Activated T-helper 1 cell treated with anti-CD3 and anti-CD28 coated beads, Interleukin-12 subunit alpha, Interleukin-12 subunit beta, Interleukin-2, Interleukin-4 antibody, amounts not matched to agents 30 ng/mL and 10 ng/mL and 1 ng/mL, durations not matched to agents 14 hours and 24 hours and 36 hours (primary cell): Measurements from ENCODE around the gene TMED1. TPM values are rescaled to one million over a fixed set of nuclear protein-coding genes. Genes with fewer than 3 reads are reported as not detected.
A peak's percentile ranks its signal among the peaks of the same experiment; 100 is the strongest.

Source experiments
- DNase-seq: peaks from one replicate; pipeline ENCODE4 v3.0.0; 2021; ENCODE audit warnings: low spot score
- H3K27ac Mint-ChIP-seq: one replicate; pipeline ENCODE4 v1.8.0; 2021; ENCODE audit warnings: mild to moderate bottlenecking, mixed read lengths
- H3K27me3 Mint-ChIP-seq: one replicate; pipeline ENCODE4 v1.8.0; 2022; ENCODE audit warnings: mild to moderate bottlenecking, moderate library complexity, mixed read lengths; ENCODE audit not compliant: insufficient read depth
- H3K36me3 Mint-ChIP-seq: one replicate; pipeline ENCODE4 v1.8.0; 2021; ENCODE audit warnings: low read depth, mixed read lengths
- H3K4me1 Mint-ChIP-seq: one replicate; pipeline ENCODE4 v1.8.0; 2021; ENCODE audit warnings: low read depth, mixed read lengths
- H3K4me3 Mint-ChIP-seq: one replicate; pipeline ENCODE4 v1.8.0; 2021; ENCODE audit warnings: mild to moderate bottlenecking, moderate library complexity, mixed read lengths
- H3K9me3 Mint-ChIP-seq: one replicate; pipeline ENCODE4 v1.8.0; 2021; ENCODE audit warnings: mixed read lengths
- intact Hi-C: fragments of 100-400 bp; cut with micrococcal nuclease; formaldehyde crosslinking; loops from one replicate; pipeline ENCODE4 v1.15.1; 2024
- total RNA-seq: library from RNA; stranded (reverse); gene quantifications from 2 replicates; pipeline ENCODE4 v1.2.3, GENCODE V29; 2022

Gene TMED1
- total RNA-seq, 1 donor from 2014 or later = 21.0 TPM

GRCh38 chr19:10808937-10809649 lies 26.9 kb downstream of the TMED1 start:
- Mint-ChIP-seq H3K9me3 (no peaks in the 10 kb centered on the region), H3K36me3 (peaks cover 33% of the 10 kb centered on the region)

GRCh38 chr19:10805758-10806247 lies 30.2 kb downstream of the TMED1 start:
- Mint-ChIP-seq H3K9me3 (no peaks in the 10 kb centered on the region), H3K27ac (no peak overlapping the region), H3K4me1 (peaks cover 17% of the 10 kb centered on the region), H3K36me3 (peaks cover 44% of the 10 kb centered on the region), H3K4me3 (no peak overlapping the region), H3K27me3 (no peaks in the 10 kb centered on the region)
- intact Hi-C loops = no loop called here
- DNase-seq = no peak

More at GRCh38 chr19:10808937-10809649, 26.9 kb downstream of the TMED1 start:
- Mint-ChIP-seq H3K4me3 (no peak overlapping the region), H3K27me3 (no peaks in the 10 kb centered on the region), H3K27ac (peak overlapping the region; percentile 79), H3K4me1 (peaks cover 25% of the 10 kb centered on the region)
- intact Hi-C loops = loop anchor here (1.0 kb wide), 1 partner anchor 12 kb away; no protein-coding TSS in a partner anchor
- peak; percentile 38 for DNase-seq

- H3K9me3 Mint-ChIP-seq = no peaks in the 10 kb centered on the region
- no peak for DNase-seq
- peak overlapping the region; percentile 32 for H3K27ac Mint-ChIP-seq
- H3K4me3 Mint-ChIP-seq = no peak overlapping the region
- peaks cover 44% of the 10 kb centered on the region for H3K36me3 Mint-ChIP-seq
- intact Hi-C loops = no loop called here
- H3K4me1 Mint-ChIP-seq = peaks cover 22% of the 10 kb centered on the region
- no peaks in the 10 kb centered on the region for H3K27me3 Mint-ChIP-seq
These were observed 30.8 kb downstream of the TMED1 start for GRCh38 chr19:10805065-10805757.

- no peak for DNase-seq
- H3K4me3 Mint-ChIP-seq = no peak overlapping the region
- H3K27me3 Mint-ChIP-seq = no peaks in the 10 kb centered on the region
- H3K4me1 Mint-ChIP-seq = peaks cover 25% of the 10 kb centered on the region
- peaks cover 45% of the 10 kb centered on the region for H3K36me3 Mint-ChIP-seq
- H3K27ac Mint-ChIP-seq = peak overlapping the region; percentile 81
- H3K9me3 Mint-ChIP-seq = no peaks in the 10 kb centered on the region
- intact Hi-C loops = no loop called here
These were observed 32.8 kb downstream of the TMED1 start for GRCh38 chr19:10803252-10803651.

- H3K36me3 Mint-ChIP-seq = peaks cover 50% of the 10 kb centered on the region
- H3K9me3 Mint-ChIP-seq = no peaks in the 10 kb centered on the region
- peaks cover 28% of the 10 kb centered on the region for H3K4me1 Mint-ChIP-seq
- H3K27ac Mint-ChIP-seq = peak overlapping the region; percentile 4
- intact Hi-C loops = no loop called here
- H3K27me3 Mint-ChIP-seq = no peaks in the 10 kb centered on the region
- H3K4me3 Mint-ChIP-seq = no peak overlapping the region
- DNase-seq = no peak
These were observed 33.5 kb downstream of the TMED1 start for GRCh38 chr19:10802479-10802878.

GRCh38 chr19:10800488-10800887 lies 35.5 kb downstream of the TMED1 start:
- H3K4me3 Mint-ChIP-seq = no peak overlapping the region
- no peaks in the 10 kb centered on the region for H3K9me3 Mint-ChIP-seq
- H3K4me1 Mint-ChIP-seq = peaks cover 37% of the 10 kb centered on the region
- peaks cover 51% of the 10 kb centered on the region for H3K36me3 Mint-ChIP-seq
- intact Hi-C loops = no loop called here
- DNase-seq = no peak
- H3K27me3 Mint-ChIP-seq = no peaks in the 10 kb centered on the region
- peak overlapping the region; percentile 86 for H3K27ac Mint-ChIP-seq

GRCh38 chr19:10797541-10798256 lies 38.3 kb downstream of the TMED1 start:
- Mint-ChIP-seq H3K27me3 (no peaks in the 10 kb centered on the region), H3K4me3 (peak overlapping the region; percentile 89), H3K27ac (peak overlapping the region; percentile 99), H3K9me3 (no peaks in the 10 kb centered on the region), H3K4me1 (peaks cover 58% of the 10 kb centered on the region), H3K36me3 (peaks cover 48% of the 10 kb centered on the region)
- intact Hi-C loops = loop anchor here (1.0 to 2.0 kb wide), 11 partner anchors 12 to 298 kb away; partner anchors contain the start of genes CARM1, ILF3 and KRI1
- DNase-seq = peak; percentile 92

GRCh38 chr19:10797078-10797477 lies 38.9 kb downstream of the TMED1 start:
- intact Hi-C loops = loop anchor here (1.0 to 2.0 kb wide), 11 partner anchors 12 to 298 kb away; partner anchors contain the start of genes CARM1, ILF3 and KRI1
- H3K27me3 Mint-ChIP-seq = no peaks in the 10 kb centered on the region
- no peak for DNase-seq
- H3K9me3 Mint-ChIP-seq = no peaks in the 10 kb centered on the region
- peaks cover 45% of the 10 kb centered on the region for H3K36me3 Mint-ChIP-seq
- H3K27ac Mint-ChIP-seq = peak overlapping the region; percentile 99
- peak overlapping the region; percentile 89 for H3K4me3 Mint-ChIP-seq
- H3K4me1 Mint-ChIP-seq = peaks cover 60% of the 10 kb centered on the region

GRCh38 chr19:10796653-10797052 lies 39.4 kb downstream of the TMED1 start:
- intact Hi-C loops = loop anchor here (1.0 to 2.0 kb wide), 11 partner anchors 13 to 299 kb away; partner anchors contain the start of genes CARM1, ILF3 and KRI1
- H3K36me3 Mint-ChIP-seq = peaks cover 47% of the 10 kb centered on the region
- no peaks in the 10 kb centered on the region for H3K27me3 Mint-ChIP-seq
- H3K27ac Mint-ChIP-seq = peak overlapping the region; percentile 99
- peaks cover 62% of the 10 kb centered on the region for H3K4me1 Mint-ChIP-seq
- H3K4me3 Mint-ChIP-seq = peak overlapping the region; percentile 2
- no peak for DNase-seq
- no peaks in the 10 kb centered on the region for H3K9me3 Mint-ChIP-seq

- Mint-ChIP-seq H3K4me1 (peaks cover 20% of the 10 kb centered on the region), H3K4me3 (no peak overlapping the region), H3K27ac (no peak overlapping the region), H3K27me3 (no peaks in the 10 kb centered on the region), H3K9me3 (no peaks in the 10 kb centered on the region), H3K36me3 (peaks cover 39% of the 10 kb centered on the region)
- DNase-seq = no peak
- intact Hi-C loops = no loop called here
These were observed 46.1 kb downstream of the TMED1 start for GRCh38 chr19:10789866-10790265.

- H3K27ac Mint-ChIP-seq = peak overlapping the region; percentile 61
- DNase-seq = no peak
- intact Hi-C loops = no loop called here
- H3K4me3 Mint-ChIP-seq = no peak overlapping the region
- peaks cover 8% of the 10 kb centered on the region for H3K4me1 Mint-ChIP-seq
- no peaks in the 10 kb centered on the region for H3K9me3 Mint-ChIP-seq
- no peaks in the 10 kb centered on the region for H3K27me3 Mint-ChIP-seq
- peaks cover 41% of the 10 kb centered on the region for H3K36me3 Mint-ChIP-seq
These were observed 47.9 kb downstream of the TMED1 start for GRCh38 chr19:10788146-10788545.

GRCh38 chr19:10784257-10784656 lies 51.8 kb downstream of the TMED1 start:
- H3K4me3 Mint-ChIP-seq = no peak overlapping the region
- peaks cover 55% of the 10 kb centered on the region for H3K36me3 Mint-ChIP-seq
- no peaks in the 10 kb centered on the region for H3K27me3 Mint-ChIP-seq
- H3K9me3 Mint-ChIP-seq = no peaks in the 10 kb centered on the region
- peak overlapping the region; percentile 67 for H3K27ac Mint-ChIP-seq
- intact Hi-C loops = no loop called here
- DNase-seq = no peak
- H3K4me1 Mint-ChIP-seq = peaks cover 13% of the 10 kb centered on the region
